Effector CD8-positive, alpha-beta T cell (primary cell): ENCODE data around the gene IFT25.
"Not testable (repeated sequence)": the region's sequence is repeated elsewhere in the genome, so short reads cannot be mapped to it uniquely, and the experiment has no call there.

Experiments used
- DNase-seq: peaks from one replicate; lab custom pipeline; 2025; lab: John Stamatoyannopoulos, UW

Gene IFT25

GRCh38 chr1:53889304-53890298 is 55.9 kb downstream of the IFT25 start, which contains the start of gene YIPF1:
TSS of gene YIPF1 (minus strand) at chr1:53889797. CDS start at chr1:53888937, 860 bp downstream.
- DNase-seq = peak; percentile 78

GRCh38 chr1:53888681-53889080 is 56.8 kb downstream of the IFT25 start:
- DNase-seq = no peak

GRCh38 chr1:53883600-53883999 is 61.9 kb downstream of the IFT25 start:
- DNase-seq = not testable (repeated sequence)

- not testable (repeated sequence) for DNase-seq
Measured at GRCh38 chr1:53881853-53882252, 63.6 kb downstream of the IFT25 start.

GRCh38 chr1:53878492-53879105 is 66.9 kb downstream of the IFT25 start:
- DNase-seq = no peak

- DNase-seq = not testable (repeated sequence)
Measured at GRCh38 chr1:53875150-53875549, 70.3 kb downstream of the IFT25 start.

- DNase-seq = no peak
Measured at GRCh38 chr1:53871773-53872484, 73.6 kb downstream of the IFT25 start.
